GM21576 (cell line): Measurements from ENCODE around the gene FRY.

Experiments
- ATAC-seq: cut with Tn5 transposase; IDR thresholded peaks from one replicate; pipeline ENCODE4 v1.9.1; 2021; ENCODE audit warnings: mild to moderate bottlenecking, moderate library complexity; ENCODE audit not compliant: unreplicated experiment

FRY gene

DNA sequence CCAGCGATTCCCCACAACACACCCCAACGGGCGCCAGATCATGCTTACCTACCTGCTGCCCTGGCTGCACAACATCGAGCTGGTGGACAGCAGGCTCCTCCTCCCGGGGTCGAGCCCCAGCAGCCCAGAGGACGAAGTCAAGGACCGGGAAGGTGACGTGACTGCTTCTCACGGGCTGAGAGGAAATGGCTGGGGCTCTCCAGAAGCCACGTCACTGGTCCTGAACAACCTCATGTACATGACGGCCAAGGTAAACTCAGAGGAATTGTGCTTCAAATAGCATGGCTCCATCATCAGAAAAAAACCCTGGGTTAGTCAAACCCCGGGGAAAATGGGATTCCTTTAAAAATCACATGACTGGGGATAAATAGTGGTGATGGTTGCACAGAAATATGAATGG lies 177.3 kb downstream of the FRY start:
- no peak for ATAC-seq

DNA sequence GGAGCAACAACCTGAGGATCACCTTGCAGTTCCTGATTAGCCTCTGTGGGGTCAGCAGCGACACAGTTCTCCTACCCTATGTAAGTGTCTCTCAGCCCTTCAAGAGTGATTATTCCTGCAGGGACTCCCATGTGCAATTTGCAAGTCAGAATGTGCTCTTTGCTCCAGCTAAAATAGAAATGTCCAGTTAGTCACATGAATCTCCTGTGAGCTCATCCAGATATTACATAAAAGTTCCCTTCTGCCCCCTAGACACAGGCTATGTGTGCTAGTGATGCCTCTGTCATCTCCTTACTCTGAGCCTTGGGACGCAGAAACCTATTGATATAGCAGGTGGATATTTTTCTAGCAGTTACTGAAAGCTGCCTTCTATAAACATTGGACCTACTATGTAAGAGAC lies 178.1 kb downstream of the FRY start:
- ATAC-seq = no peak

- ATAC-seq = no peak
Observed at GRCh38 chr13:32210101-32210500, 178.5 kb downstream of the FRY start.

DNA sequence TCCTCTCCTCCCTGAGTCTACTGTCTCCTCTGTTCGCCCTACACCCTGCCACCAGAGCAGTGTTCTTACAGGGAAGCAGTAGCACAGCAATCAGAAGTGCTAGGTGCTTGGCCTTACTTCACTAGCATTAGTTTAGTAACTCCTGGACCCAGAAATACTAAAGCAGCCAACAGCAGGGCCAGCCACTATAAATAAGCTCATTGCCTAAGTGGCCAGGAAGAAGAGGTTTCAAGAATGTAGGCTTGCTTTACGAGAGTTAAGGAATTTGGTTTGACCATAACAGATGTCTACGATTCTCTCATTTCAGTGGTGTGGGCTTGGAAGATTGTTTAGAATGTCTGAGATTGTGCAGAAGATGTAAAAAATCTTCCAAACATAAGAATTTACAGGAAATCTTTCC lies 180.2 kb downstream of the FRY start:
- no peak for ATAC-seq

DNA sequence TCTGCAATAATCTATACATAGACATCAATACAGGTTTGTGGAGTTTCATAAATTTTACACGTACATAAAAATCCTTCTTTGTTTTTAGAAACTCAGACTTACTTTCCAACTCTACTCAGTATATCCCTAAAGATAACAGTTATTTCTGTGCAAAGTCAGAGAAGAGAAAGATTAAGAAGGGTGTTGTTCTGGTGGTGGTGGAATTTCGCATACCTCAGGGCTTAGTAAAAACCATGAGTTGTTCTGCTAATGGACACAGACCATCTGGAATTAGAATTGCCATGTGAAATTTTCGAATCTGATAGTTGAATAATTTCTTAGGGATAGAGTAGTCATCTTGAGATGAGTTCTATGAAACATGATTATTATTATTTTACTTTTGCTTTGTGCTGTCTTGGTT lies 180.8 kb downstream of the FRY start:
- no peak for ATAC-seq

DNA sequence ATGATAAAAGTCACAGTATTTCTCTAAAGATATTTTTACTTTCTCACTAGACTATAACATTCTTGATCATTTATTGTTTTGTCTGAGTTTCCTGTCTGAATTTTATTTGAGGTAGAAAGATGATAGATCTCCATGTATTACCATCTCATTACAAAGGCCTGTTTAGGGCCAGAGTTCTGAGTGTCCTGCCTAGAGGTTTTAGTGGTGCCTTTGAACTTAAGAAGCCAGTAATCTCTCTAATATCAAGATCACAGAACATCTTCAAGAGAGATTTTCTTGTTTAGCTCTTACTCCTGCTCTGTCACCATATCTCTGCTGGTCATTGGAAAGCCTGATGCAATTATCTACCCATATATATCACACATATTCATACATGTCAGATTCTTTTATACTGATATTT lies 182.1 kb downstream of the FRY start:
- no peak for ATAC-seq

DNA sequence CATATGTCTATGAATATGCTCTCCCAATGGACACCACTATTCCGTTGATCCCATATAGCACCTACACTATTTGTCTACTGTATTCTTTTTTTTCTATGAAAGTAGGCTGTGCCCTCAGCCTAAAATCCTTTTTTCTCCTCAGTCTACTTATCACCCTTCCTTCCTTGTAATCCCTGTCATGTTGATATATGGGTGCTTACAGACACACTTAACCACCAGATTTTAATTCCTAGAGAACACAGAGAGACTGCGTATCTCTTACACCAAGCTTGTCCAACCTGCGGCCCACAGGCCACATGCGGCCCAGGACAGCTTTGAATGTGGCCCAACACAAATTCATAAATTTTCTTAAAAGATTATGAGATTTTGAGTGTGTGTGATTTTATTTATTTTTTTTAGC lies 182.5 kb downstream of the FRY start:
- ATAC-seq = no peak

DNA sequence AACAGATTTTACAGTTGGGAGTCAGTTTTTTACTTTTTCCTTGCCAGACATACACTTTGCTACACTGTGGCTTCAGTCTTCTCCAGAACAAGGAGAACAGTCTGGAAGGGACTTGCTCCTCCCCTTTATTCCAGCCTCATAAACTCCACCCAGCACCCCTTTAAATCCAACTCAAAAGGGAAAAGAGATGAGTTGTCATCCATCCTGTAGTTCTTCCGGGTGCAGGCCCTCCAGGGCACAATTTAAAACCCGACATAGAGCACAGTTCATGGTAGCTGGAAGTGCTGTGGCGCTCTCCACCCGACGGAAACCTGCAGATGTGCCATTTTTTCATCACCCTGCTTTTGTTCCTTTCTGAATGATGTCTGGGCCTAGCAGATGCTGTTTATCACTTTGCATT lies 184.7 kb downstream of the FRY start:
- ATAC-seq = no peak

DNA sequence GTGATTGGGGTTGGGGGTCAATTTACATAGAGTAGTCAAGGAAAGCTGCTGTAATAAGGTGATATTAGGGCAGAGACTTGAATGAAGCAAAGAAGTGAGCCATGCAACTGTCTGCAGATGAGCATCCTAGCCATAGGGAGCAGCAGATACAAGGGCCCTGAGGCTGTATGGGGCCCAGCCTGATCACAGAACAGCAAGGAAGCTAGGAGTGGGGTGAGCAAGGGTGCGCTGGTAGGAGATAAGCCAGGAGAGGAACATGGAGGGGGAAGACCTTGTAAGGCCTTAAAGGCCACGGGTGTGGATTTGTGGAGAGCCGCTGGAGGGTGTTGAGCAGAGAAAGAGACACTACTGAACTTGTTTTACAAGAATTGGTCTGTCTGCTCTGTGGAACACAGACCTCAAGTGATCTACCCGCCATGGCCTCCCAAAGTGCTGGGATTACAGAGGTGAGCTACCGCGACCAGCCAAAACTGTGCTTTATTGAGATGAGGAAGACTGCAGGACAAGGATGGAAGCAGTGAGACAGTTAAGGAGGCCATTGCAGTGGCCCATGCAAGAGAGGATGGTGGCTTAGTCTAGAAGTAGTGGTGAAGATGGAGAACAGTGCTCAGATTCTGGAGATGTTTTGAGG lies 190.6 kb downstream of the FRY start:
- no peak for ATAC-seq

DNA sequence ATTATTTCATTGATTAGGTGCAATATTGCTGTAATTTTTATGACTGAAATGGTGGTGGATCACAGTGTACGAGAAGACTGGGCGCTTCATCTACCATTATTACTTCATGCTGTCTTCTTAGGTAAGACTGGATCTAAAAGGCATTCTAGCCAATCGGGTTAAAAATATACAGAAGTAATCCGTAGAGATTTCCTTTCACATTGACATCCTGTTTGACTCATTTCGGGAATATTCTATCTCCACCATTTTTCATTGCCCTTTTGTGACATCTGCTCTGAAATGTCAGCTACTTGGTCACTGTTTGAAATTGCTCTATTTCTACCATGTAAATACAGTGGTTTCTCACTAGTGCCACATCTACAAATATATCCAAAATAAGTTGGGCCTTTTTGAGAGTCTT lies 193.3 kb downstream of the FRY start:
- no peak for ATAC-seq

- ATAC-seq = no peak
Observed at GRCh38 chr13:32225481-32225931, 193.9 kb downstream of the FRY start.

DNA sequence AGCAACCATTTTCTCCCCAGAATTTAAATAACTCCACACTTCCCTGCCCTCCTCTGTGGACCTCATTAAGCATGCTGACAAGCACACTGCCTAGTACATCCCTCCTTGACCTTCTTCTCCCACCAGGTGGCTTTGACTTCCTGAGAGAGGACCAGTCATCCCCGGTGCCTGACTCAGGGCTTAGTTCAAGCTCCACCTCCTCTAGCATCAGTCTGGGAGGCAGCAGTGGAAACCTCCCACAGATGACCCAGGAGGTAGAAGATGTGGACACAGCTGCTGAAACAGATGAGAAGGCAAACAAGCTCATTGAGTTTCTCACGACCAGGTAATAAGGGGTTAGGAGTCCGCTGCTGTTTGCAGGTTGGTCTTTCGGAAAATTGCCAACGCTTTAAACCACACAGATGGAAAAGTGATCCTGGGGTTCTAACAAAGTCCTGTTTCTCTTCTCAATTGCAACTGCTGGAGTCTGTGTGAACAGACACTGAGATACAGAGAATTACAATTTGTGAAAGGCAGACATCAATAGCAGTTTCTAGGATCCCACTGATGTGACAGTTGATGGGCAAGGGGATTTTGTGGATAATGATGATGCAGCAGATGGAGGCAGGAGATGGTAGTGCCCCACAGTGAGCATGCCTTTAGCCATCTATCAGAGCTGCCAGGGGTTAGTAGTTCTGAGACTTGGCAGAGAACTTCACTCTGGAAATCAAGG lies 196.9 kb downstream of the FRY start:
- ATAC-seq = no peak

GRCh38 chr13:32229443-32229842 lies 197.9 kb downstream of the FRY start:
- no peak for ATAC-seq

GRCh38 chr13:32232263-32232662 lies 200.7 kb downstream of the FRY start:
- ATAC-seq = no peak

- ATAC-seq = no peak
Observed at GRCh38 chr13:32233062-32233461, 201.5 kb downstream of the FRY start.

GRCh38 chr13:32234914-32235313 lies 203.3 kb downstream of the FRY start:
- no peak for ATAC-seq

GRCh38 chr13:32237681-32238080 lies 206.1 kb downstream of the FRY start:
- no peak for ATAC-seq

DNA sequence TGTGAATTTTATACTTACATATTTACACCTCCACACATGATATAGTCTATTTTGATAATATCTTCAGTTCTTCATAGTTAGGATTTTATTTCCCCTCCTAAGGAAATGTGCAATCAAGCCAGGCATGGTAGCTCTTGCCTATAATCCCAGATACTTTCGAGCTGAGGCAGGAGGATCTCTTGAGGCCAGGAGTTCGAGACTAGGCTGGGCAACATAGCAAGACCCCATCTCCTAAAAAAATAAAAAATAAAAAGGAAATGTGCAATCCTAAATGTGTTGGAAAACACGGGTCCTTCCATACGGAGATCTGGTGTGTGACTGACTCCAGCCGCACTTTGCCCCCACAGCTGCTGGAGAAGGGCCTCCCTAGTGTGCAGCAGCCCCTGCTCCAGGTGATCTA lies 212.1 kb downstream of the FRY start:
- no peak for ATAC-seq

GRCh38 chr13:32245555-32245954 lies 214.0 kb downstream of the FRY start:
- ATAC-seq = no peak

DNA sequence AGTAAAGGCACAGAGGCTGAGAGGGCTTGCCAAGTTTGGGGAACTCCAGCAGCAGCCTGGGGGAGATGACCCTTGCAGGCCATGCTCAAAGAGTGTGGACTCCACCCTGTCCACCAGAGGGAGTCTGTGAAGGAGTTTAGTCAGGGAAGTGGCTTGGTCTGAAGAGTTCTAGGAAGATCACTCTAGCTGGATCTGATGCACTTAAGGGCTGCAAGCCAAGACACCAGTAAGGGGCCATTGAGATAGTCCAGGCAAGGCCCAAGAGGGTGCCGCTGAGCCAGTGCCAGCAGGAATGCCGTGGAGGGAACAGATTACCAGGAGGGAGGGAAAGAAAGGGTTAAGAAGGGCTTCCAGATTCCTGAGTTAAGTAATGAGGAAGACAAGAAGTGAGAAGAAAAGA lies 214.9 kb downstream of the FRY start:
- ATAC-seq = peak; percentile 62

- peak; percentile 44 for ATAC-seq
Observed at GRCh38 chr13:32247887-32248286, 216.3 kb downstream of the FRY start.

GRCh38 chr13:32248801-32249200 lies 217.2 kb downstream of the FRY start:
- ATAC-seq = peak; percentile 71
